Mesothelial cell of epicardium (in vitro differentiated cells): Measurements from ENCODE around the gene CYP51A1. TPM values are rescaled to one million over a fixed set of nuclear protein-coding genes. Genes with fewer than 3 reads are reported as not detected.
A peak's percentile ranks its signal among the peaks of the same experiment; 100 is the strongest.

Experiments used
- DNase-seq, 2 experiments: peaks; one replicate each; pipeline ENCODE4 v3.0.0; 2021; ENCODE audit warnings: low spot score in 2 of 2; ENCODE audit not compliant: unreplicated experiment in 2 of 2
- H3K27ac Mint-ChIP-seq: 2 replicates; pipeline ENCODE4 v1.8.0; 2021; ENCODE audit warnings: mixed read lengths
- H3K27me3 Mint-ChIP-seq: 2 replicates; pipeline ENCODE4 v1.8.0; 2021; ENCODE audit warnings: low read depth, mixed read lengths
- H3K36me3 Mint-ChIP-seq: 2 replicates; pipeline ENCODE4 v1.8.0; 2021; ENCODE audit warnings: mixed read lengths
- H3K4me1 Mint-ChIP-seq: 2 replicates; pipeline ENCODE4 v1.8.0; 2021; ENCODE audit warnings: mixed read lengths
- H3K4me3 Mint-ChIP-seq: 2 replicates; pipeline ENCODE4 v1.8.0; 2021; ENCODE audit warnings: mild to moderate bottlenecking, moderate library complexity, mixed read lengths
- H3K9me3 Mint-ChIP-seq: 2 replicates; pipeline ENCODE4 v1.8.0; 2021; ENCODE audit warnings: mixed read lengths
- total RNA-seq: library from RNA; stranded (reverse); gene quantifications from 3 replicates; pipeline ENCODE4 v1.2.1, GENCODE V29; 2021
- TF ChIP-seq, protein P1 (sequence below): fragments of 200-600 bp; sonication (generic); IDR thresholded peaks from one replicate; pipeline ENCODE4 v1.5.0; 2021; ENCODE audit warnings: antibody characterized with exemption; ENCODE audit not compliant: unreplicated experiment

The CYP51A1 gene
- total RNA-seq, 1 donor from 2014 or later: 47.3 TPM

- Mint-ChIP-seq H3K4me1 (peaks cover 10% of the 10 kb centered on the region), H3K27me3 (no peaks in the 10 kb centered on the region), H3K36me3 (peaks cover 53% of the 10 kb centered on the region), H3K27ac (no peak overlapping the region), H3K9me3 (no peaks in the 10 kb centered on the region), H3K4me3 (no peak overlapping the region)
- no peak for DNase-seq
- TF ChIP-seq, protein P1, sequence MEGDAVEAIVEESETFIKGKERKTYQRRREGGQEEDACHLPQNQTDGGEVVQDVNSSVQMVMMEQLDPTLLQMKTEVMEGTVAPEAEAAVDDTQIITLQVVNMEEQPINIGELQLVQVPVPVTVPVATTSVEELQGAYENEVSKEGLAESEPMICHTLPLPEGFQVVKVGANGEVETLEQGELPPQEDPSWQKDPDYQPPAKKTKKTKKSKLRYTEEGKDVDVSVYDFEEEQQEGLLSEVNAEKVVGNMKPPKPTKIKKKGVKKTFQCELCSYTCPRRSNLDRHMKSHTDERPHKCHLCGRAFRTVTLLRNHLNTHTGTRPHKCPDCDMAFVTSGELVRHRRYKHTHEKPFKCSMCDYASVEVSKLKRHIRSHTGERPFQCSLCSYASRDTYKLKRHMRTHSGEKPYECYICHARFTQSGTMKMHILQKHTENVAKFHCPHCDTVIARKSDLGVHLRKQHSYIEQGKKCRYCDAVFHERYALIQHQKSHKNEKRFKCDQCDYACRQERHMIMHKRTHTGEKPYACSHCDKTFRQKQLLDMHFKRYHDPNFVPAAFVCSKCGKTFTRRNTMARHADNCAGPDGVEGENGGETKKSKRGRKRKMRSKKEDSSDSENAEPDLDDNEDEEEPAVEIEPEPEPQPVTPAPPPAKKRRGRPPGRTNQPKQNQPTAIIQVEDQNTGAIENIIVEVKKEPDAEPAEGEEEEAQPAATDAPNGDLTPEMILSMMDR: no peak
Observed at GRCh38 chr7:92072121-92072520, 62.2 kb downstream of the CYP51A1 start.

DNA sequence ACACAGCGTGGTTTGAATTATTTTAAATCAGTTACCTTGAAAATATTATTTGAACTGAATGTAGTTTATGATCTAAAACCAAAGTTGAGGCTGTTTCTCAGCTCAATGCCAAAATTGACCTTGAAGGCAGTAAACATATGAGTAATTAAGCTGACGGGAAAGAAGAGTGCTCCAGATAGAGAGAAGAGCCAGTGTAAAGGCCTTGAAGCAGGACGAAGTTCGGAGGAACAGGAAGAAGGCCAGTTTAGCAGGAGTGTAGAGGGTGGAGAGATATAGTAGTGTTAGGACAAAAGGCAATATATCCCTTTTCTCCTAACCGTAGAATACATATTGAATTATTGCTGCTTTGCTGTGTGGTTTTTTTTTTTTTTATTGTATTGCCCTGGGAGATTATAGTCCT is 63.2 kb downstream of the CYP51A1 start:
- no peak overlapping the region for H3K4me3 Mint-ChIP-seq
- TF ChIP-seq, protein P1: no peak
- no peaks in the 10 kb centered on the region for H3K27me3 Mint-ChIP-seq
- H3K27ac Mint-ChIP-seq: peak overlapping the region; percentile 11
- H3K4me1 Mint-ChIP-seq: peaks cover 4% of the 10 kb centered on the region
- no peaks in the 10 kb centered on the region for H3K9me3 Mint-ChIP-seq
- no peak for DNase-seq
- peaks cover 57% of the 10 kb centered on the region for H3K36me3 Mint-ChIP-seq

GRCh38 chr7:92064438-92065029 is 69.7 kb downstream of the CYP51A1 start:
- TF ChIP-seq, protein P1: no peak
- H3K27me3 Mint-ChIP-seq: no peaks in the 10 kb centered on the region
- H3K4me1 Mint-ChIP-seq: peaks cover 8% of the 10 kb centered on the region
- H3K9me3 Mint-ChIP-seq: no peaks in the 10 kb centered on the region
- H3K4me3 Mint-ChIP-seq: no peak overlapping the region
- H3K36me3 Mint-ChIP-seq: peaks cover 31% of the 10 kb centered on the region
- H3K27ac Mint-ChIP-seq: no peak overlapping the region
- DNase-seq: no peak

Other genes with a start within 250 kb of the CYP51A1 start
- gene AKAP9, start 193.6 kb downstream of the CYP51A1 start, total RNA-seq: 108 to 119 TPM (median 110 TPM) in 3 replicates
- 0.42 to 0.51 TPM (median 0.50 TPM) in 3 replicates for gene LRRD1, start 44.7 kb upstream of the CYP51A1 start, total RNA-seq
- gene KRIT1, start 111.4 kb upstream of the CYP51A1 start, total RNA-seq: 49.9 to 58.9 TPM (median 54.3 TPM) in 3 replicates
- 63.9 to 66.9 TPM (median 66.6 TPM) in 3 replicates for gene ANKIB1, start 111.5 kb upstream of the CYP51A1 start, total RNA-seq